GM21737 (cell line): ENCODE results near the gene SPATA31D1.

Experiments
- ATAC-seq: cut with Tn5 transposase; IDR thresholded peaks from one replicate; pipeline ENCODE4 v1.9.1; 2021; ENCODE audit warnings: mild to moderate bottlenecking, moderate library complexity; ENCODE audit not compliant: unreplicated experiment

Gene SPATA31D1

GRCh38 chr9:82020331-82020730, 31.8 kb downstream of the SPATA31D1 start:
- no peak for ATAC-seq

DNA sequence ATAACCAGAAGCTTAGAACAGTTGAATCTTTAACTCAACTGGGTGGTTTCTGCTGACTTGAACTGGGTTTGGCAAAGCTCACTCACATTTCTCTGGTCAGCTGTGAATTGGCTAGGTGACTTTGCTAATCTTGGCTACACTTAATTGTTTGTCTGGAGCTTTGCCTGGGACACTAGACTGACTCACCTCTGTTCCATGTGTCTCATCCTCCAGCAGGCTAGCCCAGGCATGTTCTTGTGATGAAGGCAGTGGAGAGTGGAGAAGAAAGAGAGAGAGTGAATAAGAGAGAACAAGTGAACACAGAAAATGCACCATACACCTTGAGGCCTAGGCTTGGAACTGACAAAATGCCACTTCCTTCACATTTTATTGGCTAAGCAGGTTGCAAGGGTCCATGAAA, 32.6 kb downstream of the SPATA31D1 start:
- ATAC-seq: no peak

GRCh38 chr9:82022121-82022520, 33.5 kb downstream of the SPATA31D1 start:
- no peak for ATAC-seq

GRCh38 chr9:82024908-82025307, 36.3 kb downstream of the SPATA31D1 start:
- no peak for ATAC-seq

GRCh38 chr9:82031538-82032280, 43.1 kb downstream of the SPATA31D1 start:
- no peak for ATAC-seq

DNA sequence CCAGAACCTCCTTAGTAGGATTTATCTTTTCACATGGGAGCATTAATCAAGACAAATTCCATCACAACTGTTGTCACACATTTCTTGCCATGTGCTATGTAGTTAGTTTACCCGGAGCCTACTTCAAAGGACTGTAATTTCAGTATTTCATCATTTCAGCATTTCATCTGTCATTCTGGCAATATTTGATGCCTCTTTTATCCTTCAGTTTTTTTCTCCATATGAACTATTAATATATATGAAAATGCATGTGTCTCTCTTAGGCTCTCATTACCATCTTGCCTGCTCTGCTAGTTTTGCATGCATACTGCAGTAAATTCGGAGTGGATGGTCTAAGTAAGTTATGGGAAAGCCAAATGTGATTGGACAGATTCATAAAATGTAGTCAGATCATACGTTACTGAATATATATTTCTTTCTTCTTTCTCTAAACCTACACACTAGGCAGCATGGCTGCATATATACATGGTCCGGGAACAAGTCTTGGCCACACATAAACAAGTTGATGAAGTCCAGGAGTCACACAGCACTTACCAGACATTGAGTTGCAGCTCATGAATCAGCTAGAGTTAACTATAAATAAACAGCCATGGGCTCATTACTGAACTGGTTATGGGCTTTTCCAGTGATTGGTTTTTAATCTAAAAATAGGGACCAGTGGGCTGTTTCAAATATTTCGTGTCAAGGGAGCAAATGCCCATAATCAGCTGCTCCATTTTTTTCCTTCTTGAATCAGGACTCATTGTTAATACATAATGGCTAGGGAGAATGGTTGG, 46.6 kb downstream of the SPATA31D1 start:
- ATAC-seq: no peak

DNA sequence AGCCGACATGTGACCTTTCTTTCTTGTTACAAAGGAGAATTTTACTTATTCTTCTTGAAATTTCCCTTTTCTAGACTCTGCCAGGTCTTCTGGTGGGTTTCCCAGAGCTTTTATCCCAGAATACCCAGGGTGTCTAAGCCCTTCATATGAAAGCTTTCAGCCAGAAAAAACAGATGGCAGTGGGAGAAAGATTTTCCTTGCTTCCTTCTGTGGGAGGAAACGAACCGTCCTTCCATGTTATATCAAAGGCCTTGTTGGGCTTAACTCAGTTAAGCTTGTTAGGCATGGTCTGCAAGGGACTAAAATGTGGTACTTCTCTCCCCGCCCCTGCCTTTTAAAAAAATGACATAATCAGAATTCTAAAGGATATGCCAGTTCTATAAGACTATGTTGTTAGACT, 47.5 kb downstream of the SPATA31D1 start:
- ATAC-seq: no peak

DNA sequence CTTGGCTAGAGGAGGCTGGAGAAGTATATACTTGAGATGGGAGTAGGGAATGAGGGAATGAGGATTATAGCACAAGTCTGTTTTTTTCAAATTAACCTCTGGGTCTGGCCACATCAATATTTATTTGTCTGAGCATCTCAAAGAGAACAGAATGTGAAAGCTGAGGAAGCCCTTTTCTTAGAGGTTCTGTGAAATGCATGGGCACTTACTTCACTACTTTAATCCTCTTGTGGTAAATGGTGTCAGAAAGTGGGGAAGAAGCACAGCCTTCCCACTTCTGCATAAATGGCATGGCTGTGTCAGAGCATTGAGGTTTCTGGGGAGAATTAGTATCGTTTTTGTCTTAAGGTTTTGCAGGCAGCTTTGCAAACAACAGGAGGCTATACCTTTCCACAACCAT, 48.6 kb downstream of the SPATA31D1 start:
- no peak for ATAC-seq

- ATAC-seq: no peak
Observed at GRCh38 chr9:82038897-82039296, 50.3 kb downstream of the SPATA31D1 start.
